Nephron progenitor cell (in vitro differentiated cells): Measurements from ENCODE around the gene ERG.

ENCODE experiments used
- DNase-seq: peaks from one replicate; pipeline ENCODE4 v3.0.0; 2021
- H3K27ac Mint-ChIP-seq: 2 replicates; pipeline ENCODE4 v1.8.0; 2021; ENCODE audit warnings: mild to moderate bottlenecking, moderate library complexity, mixed read lengths
- H3K27me3 Mint-ChIP-seq: 2 replicates; pipeline ENCODE4 v1.8.0; 2021; ENCODE audit warnings: mild to moderate bottlenecking, low read depth, mixed read lengths; ENCODE audit not compliant: poor library complexity
- H3K36me3 Mint-ChIP-seq: 2 replicates; pipeline ENCODE4 v1.8.0; 2021; ENCODE audit warnings: low read depth, mixed read lengths
- H3K4me1 Mint-ChIP-seq: 2 replicates; pipeline ENCODE4 v1.8.0; 2021; ENCODE audit warnings: mixed read lengths
- H3K4me3 Mint-ChIP-seq: 2 replicates; pipeline ENCODE4 v1.8.0; 2021; ENCODE audit warnings: mild to moderate bottlenecking, moderate library complexity, mixed read lengths
- H3K9me3 Mint-ChIP-seq: 2 replicates; pipeline ENCODE4 v1.8.0; 2021; ENCODE audit warnings: mild to moderate bottlenecking, moderate library complexity, mixed read lengths
- CTCF ChIP-seq: fragments of 200-600 bp; sonication (generic); IDR thresholded peaks from 2 replicates; pipeline ENCODE4 v1.5.0; 2021; ENCODE audit warnings: antibody characterized with exemption

Gene ERG

GRCh38 chr21:38420140-38420539 is 78.1 kb downstream of the ERG start:
- no peak for TF ChIP-seq CTCF
- Mint-ChIP-seq H3K4me1 (peaks cover 9% of the 10 kb centered on the region), H3K27ac (no peak overlapping the region), H3K36me3 (no peaks in the 10 kb centered on the region), H3K9me3 (no peaks in the 10 kb centered on the region), H3K4me3 (no peak overlapping the region), H3K27me3 (peaks cover 8% of the 10 kb centered on the region)
- DNase-seq, result no peak

- no peak for DNase-seq
- TF ChIP-seq CTCF, result no peak
- no peak overlapping the region for H3K27ac Mint-ChIP-seq
- peaks cover 8% of the 10 kb centered on the region for H3K27me3 Mint-ChIP-seq
- no peaks in the 10 kb centered on the region for H3K36me3 Mint-ChIP-seq
- no peaks in the 10 kb centered on the region for H3K9me3 Mint-ChIP-seq
- no peak overlapping the region for H3K4me3 Mint-ChIP-seq
- no peaks in the 10 kb centered on the region for H3K4me1 Mint-ChIP-seq
Observed at GRCh38 chr21:38417726-38418125, 80.6 kb downstream of the ERG start.

DNA sequence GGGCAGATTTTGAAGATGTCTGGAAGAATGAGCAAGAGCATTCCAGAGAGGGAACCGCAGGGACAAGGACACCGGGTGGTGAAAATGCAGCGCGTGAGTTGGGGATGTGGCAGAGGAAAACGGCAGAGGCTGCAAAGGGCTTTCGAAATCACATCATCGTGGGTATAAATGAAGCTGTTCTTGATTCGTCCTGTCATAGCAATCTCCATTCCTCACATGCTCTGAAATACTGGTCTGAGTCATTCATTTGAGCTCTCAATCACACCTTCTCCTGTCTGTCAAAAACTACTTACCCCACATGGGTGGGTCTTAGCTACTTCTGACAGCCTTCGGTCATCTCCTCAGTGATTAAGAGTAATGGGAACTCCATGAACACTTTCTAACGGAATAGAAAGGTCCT is 81.5 kb downstream of the ERG start:
- no peak for TF ChIP-seq CTCF
- H3K36me3 Mint-ChIP-seq, result no peaks in the 10 kb centered on the region
- H3K4me1 Mint-ChIP-seq, result no peaks in the 10 kb centered on the region
- H3K27me3 Mint-ChIP-seq, result peaks cover 12% of the 10 kb centered on the region
- H3K9me3 Mint-ChIP-seq, result no peaks in the 10 kb centered on the region
- DNase-seq, result no peak
- no peak overlapping the region for H3K27ac Mint-ChIP-seq
- H3K4me3 Mint-ChIP-seq, result no peak overlapping the region

GRCh38 chr21:38413958-38414548 is 84.2 kb downstream of the ERG start:
- no peak for TF ChIP-seq CTCF
- Mint-ChIP-seq H3K27me3 (peaks cover 7% of the 10 kb centered on the region), H3K4me1 (no peaks in the 10 kb centered on the region), H3K4me3 (no peak overlapping the region), H3K36me3 (no peaks in the 10 kb centered on the region), H3K9me3 (no peaks in the 10 kb centered on the region), H3K27ac (no peak overlapping the region)
- DNase-seq, result no peak

DNA sequence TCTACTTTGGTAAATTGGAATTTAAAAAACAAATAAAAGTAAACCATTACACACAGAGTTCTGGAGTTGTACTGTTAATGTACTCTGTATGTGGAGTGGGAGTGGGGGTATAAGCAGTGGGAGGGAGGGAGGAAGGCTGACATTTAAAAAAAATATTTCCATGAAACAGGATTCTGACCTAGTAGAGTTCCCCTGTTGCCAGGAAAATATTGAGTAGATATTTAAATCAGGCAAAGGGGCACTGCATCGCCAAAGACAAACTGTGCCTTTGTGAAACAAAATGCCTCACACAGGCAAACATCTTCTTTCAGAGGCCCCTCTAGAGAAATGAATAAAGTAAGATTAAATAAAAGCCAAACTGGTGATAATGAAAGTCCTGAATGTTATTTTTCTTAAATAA is 87.8 kb downstream of the ERG start:
- peaks cover 7% of the 10 kb centered on the region for H3K27me3 Mint-ChIP-seq
- no peak for TF ChIP-seq CTCF
- peaks cover 10% of the 10 kb centered on the region for H3K9me3 Mint-ChIP-seq
- no peak overlapping the region for H3K27ac Mint-ChIP-seq
- DNase-seq, result no peak
- H3K36me3 Mint-ChIP-seq, result no peaks in the 10 kb centered on the region
- no peaks in the 10 kb centered on the region for H3K4me1 Mint-ChIP-seq
- no peak overlapping the region for H3K4me3 Mint-ChIP-seq

GRCh38 chr21:38409907-38410306 is 88.4 kb downstream of the ERG start:
- no peak for TF ChIP-seq CTCF
- no peak for DNase-seq

More at GRCh38 chr21:38409907-38410306, 88.4 kb downstream of the ERG start:
- H3K4me3 Mint-ChIP-seq, result no peak overlapping the region
- H3K27me3 Mint-ChIP-seq, result peaks cover 7% of the 10 kb centered on the region
- no peaks in the 10 kb centered on the region for H3K4me1 Mint-ChIP-seq
- no peak overlapping the region for H3K27ac Mint-ChIP-seq
- H3K9me3 Mint-ChIP-seq, result peaks cover 10% of the 10 kb centered on the region
- H3K36me3 Mint-ChIP-seq, result no peaks in the 10 kb centered on the region
